HG03039 (cell line): ENCODE measurements around the gene SWI5.

Experiments
- ATAC-seq: cut with Tn5 transposase; IDR thresholded peaks from one replicate; pipeline ENCODE4 v1.9.1; 2021; ENCODE audit warnings: mild to moderate bottlenecking, moderate library complexity; ENCODE audit not compliant: unreplicated experiment

The SWI5 gene

GRCh38 chr9:128314697-128315096, 38.6 kb downstream of the SWI5 start:
- no peak for ATAC-seq

- ATAC-seq, result no peak
These were observed 40.3 kb downstream of the SWI5 start for GRCh38 chr9:128316421-128316820.

- ATAC-seq, result no peak
These were observed 41.6 kb downstream of the SWI5 start for GRCh38 chr9:128317629-128318028.

GRCh38 chr9:128321343-128321742, 45.3 kb downstream of the SWI5 start:
- no peak for ATAC-seq

- ATAC-seq, result no peak
These were observed 45.9 kb downstream of the SWI5 start for GRCh38 chr9:128321879-128322403.

GRCh38 chr9:128322404-128323211, 46.5 kb downstream of the SWI5 start, which contains the start of the genes COQ4 and TRUB2:
Gene COQ4, plus strand, starts transcription at chr9:128322839. Its CDS starts 20 bp downstream, at chr9:128322859.
Gene TRUB2, minus strand, starts transcription at chr9:128322447. Its CDS starts 39 bp downstream, at chr9:128322408.
- peak; percentile 69 for ATAC-seq

GRCh38 chr9:128323212-128323730, 47.2 kb downstream of the SWI5 start:
- no peak for ATAC-seq

- ATAC-seq, result no peak
These were observed 47.7 kb downstream of the SWI5 start for GRCh38 chr9:128323791-128324190.

GRCh38 chr9:128324401-128324800, 48.3 kb downstream of the SWI5 start:
- no peak for ATAC-seq

- ATAC-seq, result no peak
These were observed 49.6 kb downstream of the SWI5 start for GRCh38 chr9:128325629-128326028.

GRCh38 chr9:128333451-128333869, 57.4 kb downstream of the SWI5 start:
- ATAC-seq, result no peak

- ATAC-seq, result no peak
These were observed 59.1 kb downstream of the SWI5 start for GRCh38 chr9:128335161-128335560.

GRCh38 chr9:128335914-128336313, 59.8 kb downstream of the SWI5 start:
- no peak for ATAC-seq

- ATAC-seq, result no peak
These were observed 61.9 kb downstream of the SWI5 start for GRCh38 chr9:128337936-128338335.
